ENCODE measurements around the gene MLX.

DNA sequence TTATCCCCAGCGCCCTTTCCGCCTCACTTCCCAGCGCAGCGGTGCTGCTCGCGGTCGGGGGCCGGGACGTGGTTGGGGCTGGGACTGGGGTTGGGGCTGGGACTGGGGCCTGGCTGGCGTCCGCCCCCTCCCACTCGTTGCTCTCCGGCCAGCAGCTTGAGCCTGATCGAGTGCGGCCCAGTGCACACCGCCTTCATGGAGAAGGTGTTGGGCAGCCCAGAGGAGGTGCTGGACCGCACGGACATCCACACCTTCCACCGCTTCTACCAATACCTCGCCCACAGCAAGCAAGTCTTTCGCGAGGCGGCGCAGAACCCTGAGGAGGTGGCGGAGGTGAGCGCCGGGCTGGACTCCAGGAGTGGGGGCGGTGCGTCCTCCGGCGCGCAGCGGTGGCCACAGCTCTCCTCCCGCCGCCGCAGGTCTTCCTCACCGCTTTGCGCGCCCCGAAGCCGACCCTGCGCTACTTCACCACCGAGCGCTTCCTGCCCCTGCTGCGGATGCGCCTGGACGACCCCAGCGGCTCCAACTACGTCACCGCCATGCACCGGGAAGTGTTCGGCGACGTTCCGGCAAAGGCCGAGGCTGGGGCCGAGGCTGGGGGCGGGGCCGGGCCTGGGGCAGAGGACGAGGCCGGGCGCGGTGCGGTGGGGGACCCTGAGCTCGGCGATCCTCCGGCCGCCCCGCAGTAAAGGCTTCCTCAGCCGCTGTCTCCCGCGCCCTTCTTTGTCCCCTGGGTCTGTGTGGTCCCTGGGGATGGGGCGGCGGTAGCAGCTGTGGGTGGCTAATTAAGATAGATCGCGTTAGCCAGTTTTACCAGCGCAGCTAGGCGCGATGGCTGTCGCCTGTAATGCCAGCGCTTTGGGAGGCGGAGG lies 12.4 kb upstream of the MLX start:
- TF ChIP-seq, protein P1, sequence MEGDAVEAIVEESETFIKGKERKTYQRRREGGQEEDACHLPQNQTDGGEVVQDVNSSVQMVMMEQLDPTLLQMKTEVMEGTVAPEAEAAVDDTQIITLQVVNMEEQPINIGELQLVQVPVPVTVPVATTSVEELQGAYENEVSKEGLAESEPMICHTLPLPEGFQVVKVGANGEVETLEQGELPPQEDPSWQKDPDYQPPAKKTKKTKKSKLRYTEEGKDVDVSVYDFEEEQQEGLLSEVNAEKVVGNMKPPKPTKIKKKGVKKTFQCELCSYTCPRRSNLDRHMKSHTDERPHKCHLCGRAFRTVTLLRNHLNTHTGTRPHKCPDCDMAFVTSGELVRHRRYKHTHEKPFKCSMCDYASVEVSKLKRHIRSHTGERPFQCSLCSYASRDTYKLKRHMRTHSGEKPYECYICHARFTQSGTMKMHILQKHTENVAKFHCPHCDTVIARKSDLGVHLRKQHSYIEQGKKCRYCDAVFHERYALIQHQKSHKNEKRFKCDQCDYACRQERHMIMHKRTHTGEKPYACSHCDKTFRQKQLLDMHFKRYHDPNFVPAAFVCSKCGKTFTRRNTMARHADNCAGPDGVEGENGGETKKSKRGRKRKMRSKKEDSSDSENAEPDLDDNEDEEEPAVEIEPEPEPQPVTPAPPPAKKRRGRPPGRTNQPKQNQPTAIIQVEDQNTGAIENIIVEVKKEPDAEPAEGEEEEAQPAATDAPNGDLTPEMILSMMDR (IDR thresholded peaks at IDR 0.05), result no peak
- no peak for TF ChIP-seq POLR2A (IDR thresholded peaks at IDR 0.05)
